K562 (cell line): ENCODE measurements around the gene HDAC1. TPM values are rescaled to one million over a fixed set of nuclear protein-coding genes. Genes with fewer than 3 reads are reported as not detected.

Source experiments
- HNRNPH1 ChIP-seq: fragments of 200-400 bp; formaldehyde crosslinking; optimal IDR thresholded peaks from 2 replicates; pipeline ENCODE3; 2017; ENCODE audit warnings: low read depth, mild to moderate bottlenecking, low read length, moderate library complexity
- HOXB6 ChIP-seq: fragments of 250-450 bp; sonication (Bioruptor Pico); IDR thresholded peaks from 2 replicates; pipeline ENCODE4 v1.5.1; 2022; ENCODE audit warnings: mild to moderate bottlenecking, borderline replicate concordance
- IRF2 ChIP-seq: sonication (generic); formaldehyde crosslinking; IDR thresholded peaks from 2 replicates; pipeline ENCODE4 v1.8.1; 2022; ENCODE audit warnings: mild to moderate bottlenecking, missing genetic modification reagents
- KHSRP ChIP-seq: fragments of 450-650 bp; IDR thresholded peaks from 2 replicates; pipeline ENCODE4 v1.6.1; 2017
- MCM2 ChIP-seq: fragments of 450-650 bp; IDR thresholded peaks from 2 replicates; pipeline ENCODE4 v1.6.1; 2017; ENCODE audit warnings: low read depth, mild to moderate bottlenecking
- NELFE ChIP-seq: IDR thresholded peaks from 2 replicates; pipeline ENCODE4 v1.6.1; 2011; ENCODE audit warnings: mild to moderate bottlenecking; ENCODE audit not compliant: insufficient read depth, insufficient read length
- POU5F1 ChIP-seq: fragments of 150-350 bp; IDR thresholded peaks from 2 replicates; pipeline ENCODE4 v1.6.1; 2014; ENCODE audit warnings: borderline replicate concordance, low read length, low read depth, mild to moderate bottlenecking; ENCODE audit not compliant: partially characterized antibody
- PPARD ChIP-seq: fragments of 250-450 bp; sonication (Bioruptor Pico); IDR thresholded peaks from 2 replicates; pipeline ENCODE4 v1.8.0; 2022; ENCODE audit warnings: inconsistent platforms, mild to moderate bottlenecking, moderate library complexity
- SAP30 ChIP-seq: fragments of 200-600 bp; sonication (generic); IDR thresholded peaks from 2 replicates; pipeline ENCODE4 v1.6.1; 2012; ENCODE audit warnings: borderline replicate concordance, low read depth, mild to moderate bottlenecking, moderate library complexity, low read length, control low read depth, inconsistent platforms; ENCODE audit not compliant: insufficient read depth, poor library complexity, severe bottlenecking
- ZNF184 ChIP-seq: sonication (generic); formaldehyde crosslinking; IDR thresholded peaks from 2 replicates; pipeline ENCODE4 v1.5.0; 2020; ENCODE audit warnings: missing genetic modification reagents
- ZNF695 ChIP-seq: fragments of 450-650 bp; formaldehyde crosslinking; IDR thresholded peaks from 2 replicates; pipeline ENCODE4 v1.4.0; 2020; ENCODE audit warnings: mild to moderate bottlenecking, moderate library complexity
- polyA plus RNA-seq, 8 experiments: library from polyadenylated mRNA; depleted of rRNA in 4 of 8; stranded (reverse) in 5 of 8; unstranded in 3 of 8; fragments of >200 nt; fragmentation: Nextera tagmentation in 2 of 8; fragmentation: Illumina TruSeq in 1 of 8; extraction: Ambion mirVana in 2 of 8; extraction: Trizol in 1 of 8; gene quantifications; 2 replicates each; pipeline versions ENCODE4 v1.2.1 to v1.2.3, GENCODE V29; 2011 to 2014; ENCODE audit warnings: inconsistent platforms in 1 of 8, missing spikeins in 1 of 8
- total RNA-seq, 7 experiments: library from RNA; depleted of rRNA in 6 of 7; stranded (reverse); fragments of >200 nt in 6 of 7; fragmentation: Illumina TruSeq in 2 of 7; extraction: Trizol in 2 of 7; gene quantifications; 2 replicates each; pipeline versions ENCODE4 v1.2.1 to v1.2.3, GENCODE V29; 2011 to 2021; ENCODE audit warnings: low replicate concordance in 1 of 7
- TF ChIP-seq, protein P1 (sequence below): fragments of 250-450 bp; sonication (Bioruptor Pico); IDR thresholded peaks from 2 replicates; pipeline ENCODE4 v1.8.0; 2021; ENCODE audit warnings: moderate library complexity, mild to moderate bottlenecking, inconsistent platforms
- TF ChIP-seq, protein P2 (sequence below): fragments of 250-450 bp; sonication (Bioruptor Pico); IDR thresholded peaks from 2 replicates; pipeline ENCODE4 v1.6.1; 2021; ENCODE audit warnings: mild to moderate bottlenecking
- TF ChIP-seq, protein P3 (sequence below): fragments of 450-650 bp; formaldehyde crosslinking; IDR thresholded peaks from 2 replicates; pipeline ENCODE4 v1.4.0; 2020; ENCODE audit warnings: mild to moderate bottlenecking, moderate library complexity
- TF ChIP-seq, protein P4 (sequence below): fragments of 250-450 bp; sonication (Bioruptor Pico); IDR thresholded peaks from 2 replicates; pipeline ENCODE4 v1.8.0; 2022; ENCODE audit warnings: moderate library complexity, mild to moderate bottlenecking, inconsistent platforms
- TF ChIP-seq, protein P5 (sequence below): fragments of 250-450 bp; sonication (Bioruptor Pico); IDR thresholded peaks from 2 replicates; pipeline ENCODE4 v1.5.0; 2022; ENCODE audit warnings: mild to moderate bottlenecking
- TF ChIP-seq, protein P6 (sequence below): fragments of 450-650 bp; IDR thresholded peaks from 2 replicates; pipeline ENCODE4 v1.7.1; 2018; ENCODE audit warnings: mild to moderate bottlenecking, low read depth; ENCODE audit not compliant: partially characterized antibody

Gene HDAC1
- total and polyA plus RNA-seq, 9 of the 15 experiments (the other 6 are each of a cell fraction or from before 2014, with no cell fraction given), result 169 to 384 (median 193) TPM

DNA sequence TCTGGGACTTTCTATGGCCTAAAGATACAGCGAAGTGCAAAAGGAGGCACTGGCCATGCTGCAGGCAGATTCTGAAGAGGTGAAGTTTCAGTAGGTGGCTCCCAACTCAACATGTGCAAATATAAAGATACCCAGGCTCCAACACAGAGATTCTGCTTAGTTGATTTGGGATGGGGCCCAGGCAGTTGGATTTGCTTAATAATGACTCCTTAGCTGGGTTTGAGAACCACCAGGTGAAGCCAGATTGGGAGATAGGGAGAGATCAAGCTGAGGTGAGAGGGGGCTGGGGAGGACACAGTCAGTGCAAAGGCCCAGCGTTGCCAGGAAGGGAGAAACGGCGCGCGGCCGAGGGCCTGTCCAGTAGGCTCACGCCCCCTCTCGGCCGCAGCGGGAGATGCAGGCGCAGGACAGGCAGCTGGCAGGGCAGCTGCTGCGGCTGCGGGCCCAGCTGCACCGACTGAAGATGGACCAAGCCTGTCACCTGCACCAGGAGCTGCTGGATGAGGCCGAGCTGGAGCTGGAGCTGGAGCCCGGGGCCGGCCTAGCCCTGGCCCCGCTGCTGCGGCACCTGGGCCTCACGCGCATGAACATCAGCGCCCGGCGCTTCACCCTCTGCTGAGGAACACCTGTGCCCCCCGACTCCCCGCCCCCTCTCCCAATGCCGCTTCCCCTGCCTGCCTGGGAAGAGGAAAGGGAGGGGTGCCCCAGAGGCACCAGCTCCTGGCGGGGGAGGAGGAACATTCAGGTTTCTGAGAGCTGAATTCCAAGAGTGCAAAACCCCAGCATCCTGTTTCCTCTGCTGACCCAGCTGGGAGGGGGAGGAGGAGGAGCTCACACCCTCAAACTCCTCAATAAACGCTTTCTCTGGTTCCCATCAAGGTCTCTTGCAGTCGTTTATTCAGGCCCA is 43.6 kb upstream of the HDAC1 start (continued):
- TF ChIP-seq POU5F1, result no peak
- TF ChIP-seq, protein P1, sequence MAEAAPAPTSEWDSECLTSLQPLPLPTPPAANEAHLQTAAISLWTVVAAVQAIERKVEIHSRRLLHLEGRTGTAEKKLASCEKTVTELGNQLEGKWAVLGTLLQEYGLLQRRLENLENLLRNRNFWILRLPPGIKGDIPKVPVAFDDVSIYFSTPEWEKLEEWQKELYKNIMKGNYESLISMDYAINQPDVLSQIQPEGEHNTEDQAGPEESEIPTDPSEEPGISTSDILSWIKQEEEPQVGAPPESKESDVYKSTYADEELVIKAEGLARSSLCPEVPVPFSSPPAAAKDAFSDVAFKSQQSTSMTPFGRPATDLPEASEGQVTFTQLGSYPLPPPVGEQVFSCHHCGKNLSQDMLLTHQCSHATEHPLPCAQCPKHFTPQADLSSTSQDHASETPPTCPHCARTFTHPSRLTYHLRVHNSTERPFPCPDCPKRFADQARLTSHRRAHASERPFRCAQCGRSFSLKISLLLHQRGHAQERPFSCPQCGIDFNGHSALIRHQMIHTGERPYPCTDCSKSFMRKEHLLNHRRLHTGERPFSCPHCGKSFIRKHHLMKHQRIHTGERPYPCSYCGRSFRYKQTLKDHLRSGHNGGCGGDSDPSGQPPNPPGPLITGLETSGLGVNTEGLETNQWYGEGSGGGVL (CRISPR knock-in tag), result no peak
- no peak for TF ChIP-seq ZNF695 (CRISPR knock-in tag)
- no peak for TF ChIP-seq MCM2
- TF ChIP-seq NELFE, result no peak
- TF ChIP-seq, protein P2, sequence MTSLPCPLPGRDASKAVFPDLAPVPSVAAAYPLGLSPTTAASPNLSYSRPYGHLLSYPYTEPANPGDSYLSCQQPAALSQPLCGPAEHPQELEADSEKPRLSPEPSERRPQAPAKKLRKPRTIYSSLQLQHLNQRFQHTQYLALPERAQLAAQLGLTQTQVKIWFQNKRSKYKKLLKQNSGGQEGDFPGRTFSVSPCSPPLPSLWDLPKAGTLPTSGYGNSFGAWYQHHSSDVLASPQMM (CRISPR knock-in tag), result no peak
- TF ChIP-seq, protein P3, sequence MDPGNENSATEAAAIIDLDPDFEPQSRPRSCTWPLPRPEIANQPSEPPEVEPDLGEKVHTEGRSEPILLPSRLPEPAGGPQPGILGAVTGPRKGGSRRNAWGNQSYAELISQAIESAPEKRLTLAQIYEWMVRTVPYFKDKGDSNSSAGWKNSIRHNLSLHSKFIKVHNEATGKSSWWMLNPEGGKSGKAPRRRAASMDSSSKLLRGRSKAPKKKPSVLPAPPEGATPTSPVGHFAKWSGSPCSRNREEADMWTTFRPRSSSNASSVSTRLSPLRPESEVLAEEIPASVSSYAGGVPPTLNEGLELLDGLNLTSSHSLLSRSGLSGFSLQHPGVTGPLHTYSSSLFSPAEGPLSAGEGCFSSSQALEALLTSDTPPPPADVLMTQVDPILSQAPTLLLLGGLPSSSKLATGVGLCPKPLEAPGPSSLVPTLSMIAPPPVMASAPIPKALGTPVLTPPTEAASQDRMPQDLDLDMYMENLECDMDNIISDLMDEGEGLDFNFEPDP, result no peak
- no peak for TF ChIP-seq IRF2 (CRISPR knock-in tag)
- TF ChIP-seq, protein P4, sequence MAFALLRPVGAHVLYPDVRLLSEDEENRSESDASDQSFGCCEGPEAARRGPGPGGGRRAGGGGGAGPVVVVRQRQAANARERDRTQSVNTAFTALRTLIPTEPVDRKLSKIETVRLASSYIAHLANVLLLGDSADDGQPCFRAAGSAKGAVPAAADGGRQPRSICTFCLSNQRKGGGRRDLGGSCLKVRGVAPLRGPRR (CRISPR knock-in tag), result no peak
- TF ChIP-seq KHSRP, result no peak
- TF ChIP-seq, protein P5, sequence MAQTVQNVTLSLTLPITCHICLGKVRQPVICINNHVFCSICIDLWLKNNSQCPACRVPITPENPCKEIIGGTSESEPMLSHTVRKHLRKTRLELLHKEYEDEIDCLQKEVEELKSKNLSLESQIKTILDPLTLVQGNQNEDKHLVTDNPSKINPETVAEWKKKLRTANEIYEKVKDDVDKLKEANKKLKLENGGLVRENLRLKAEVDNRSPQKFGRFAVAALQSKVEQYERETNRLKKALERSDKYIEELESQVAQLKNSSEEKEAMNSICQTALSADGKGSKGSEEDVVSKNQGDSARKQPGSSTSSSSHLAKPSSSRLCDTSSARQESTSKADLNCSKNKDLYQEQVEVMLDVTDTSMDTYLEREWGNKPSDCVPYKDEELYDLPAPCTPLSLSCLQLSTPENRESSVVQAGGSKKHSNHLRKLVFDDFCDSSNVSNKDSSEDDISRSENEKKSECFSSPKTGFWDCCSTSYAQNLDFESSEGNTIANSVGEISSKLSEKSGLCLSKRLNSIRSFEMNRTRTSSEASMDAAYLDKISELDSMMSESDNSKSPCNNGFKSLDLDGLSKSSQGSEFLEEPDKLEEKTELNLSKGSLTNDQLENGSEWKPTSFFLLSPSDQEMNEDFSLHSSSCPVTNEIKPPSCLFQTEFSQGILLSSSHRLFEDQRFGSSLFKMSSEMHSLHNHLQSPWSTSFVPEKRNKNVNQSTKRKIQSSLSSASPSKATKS, result no peak
- no peak for TF ChIP-seq SAP30
- no peak for TF ChIP-seq HNRNPH1
- TF ChIP-seq ZNF184 (CRISPR knock-in tag), result no peak
- TF ChIP-seq HOXB6 (CRISPR knock-in tag), result no peak
- TF ChIP-seq, protein P6, sequence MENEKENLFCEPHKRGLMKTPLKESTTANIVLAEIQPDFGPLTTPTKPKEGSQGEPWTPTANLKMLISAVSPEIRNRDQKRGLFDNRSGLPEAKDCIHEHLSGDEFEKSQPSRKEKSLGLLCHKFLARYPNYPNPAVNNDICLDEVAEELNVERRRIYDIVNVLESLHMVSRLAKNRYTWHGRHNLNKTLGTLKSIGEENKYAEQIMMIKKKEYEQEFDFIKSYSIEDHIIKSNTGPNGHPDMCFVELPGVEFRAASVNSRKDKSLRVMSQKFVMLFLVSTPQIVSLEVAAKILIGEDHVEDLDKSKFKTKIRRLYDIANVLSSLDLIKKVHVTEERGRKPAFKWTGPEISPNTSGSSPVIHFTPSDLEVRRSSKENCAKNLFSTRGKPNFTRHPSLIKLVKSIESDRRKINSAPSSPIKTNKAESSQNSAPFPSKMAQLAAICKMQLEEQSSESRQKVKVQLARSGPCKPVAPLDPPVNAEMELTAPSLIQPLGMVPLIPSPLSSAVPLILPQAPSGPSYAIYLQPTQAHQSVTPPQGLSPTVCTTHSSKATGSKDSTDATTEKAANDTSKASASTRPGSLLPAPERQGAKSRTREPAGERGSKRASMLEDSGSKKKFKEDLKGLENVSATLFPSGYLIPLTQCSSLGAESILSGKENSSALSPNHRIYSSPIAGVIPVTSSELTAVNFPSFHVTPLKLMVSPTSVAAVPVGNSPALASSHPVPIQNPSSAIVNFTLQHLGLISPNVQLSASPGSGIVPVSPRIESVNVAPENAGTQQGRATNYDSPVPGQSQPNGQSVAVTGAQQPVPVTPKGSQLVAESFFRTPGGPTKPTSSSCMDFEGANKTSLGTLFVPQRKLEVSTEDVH, result no peak
- TF ChIP-seq PPARD (CRISPR knock-in tag), result no peak
